LNCAP (cell line): ENCODE measurements around the gene ABL2.
A peak's percentile ranks its signal among the peaks of the same experiment; 100 is the strongest.

Experiments
- CTCF ChIP-seq: fragments of 450-650 bp; IDR thresholded peaks from 2 replicates; pipeline ENCODE4 v1.5.1; 2017; ENCODE audit warnings: mild to moderate bottlenecking

ABL2 gene

GRCh38 chr1:179202161-179202560 is 27.3 kb downstream of the ABL2 start:
- TF ChIP-seq CTCF: no peak

- no peak for TF ChIP-seq CTCF
Observed at GRCh38 chr1:179200586-179200985, 28.9 kb downstream of the ABL2 start.

- TF ChIP-seq CTCF: no peak
Observed at GRCh38 chr1:179197690-179198297, 31.7 kb downstream of the ABL2 start.

- no peak for TF ChIP-seq CTCF
Observed at GRCh38 chr1:179195376-179195775, 34.1 kb downstream of the ABL2 start.

- TF ChIP-seq CTCF: peak; percentile 15; the same call in 1 of the 2 replicates
Observed at GRCh38 chr1:179194068-179194537, 35.4 kb downstream of the ABL2 start.

GRCh38 chr1:179190861-179191260 is 38.6 kb downstream of the ABL2 start:
- no peak for TF ChIP-seq CTCF

- no peak for TF ChIP-seq CTCF
Observed at GRCh38 chr1:179187735-179188471, 41.6 kb downstream of the ABL2 start.
